Upper lobe of right lung (tissue), 1 donor: Measurements from ENCODE around the gene TOR4A. TPM values are rescaled to one million over a fixed set of nuclear protein-coding genes. Genes with fewer than 3 reads are reported as not detected.

ENCODE experiments used
- ATAC-seq: fragments of 200-7000 bp; cut with Tn5 transposase; one replicate; pipeline ENCODE4 v1.9.1; 2020; ENCODE audit warnings: mild to moderate bottlenecking, moderate library complexity
- DNase-seq: peaks from one replicate; pipeline ENCODE4 v3.0.0-alpha.2; 2020
- H3K27ac ChIP-seq: fragments of 200-600 bp; one replicate; pipeline ENCODE4 v1.8.0; 2022
- H3K27me3 ChIP-seq: fragments of 200-600 bp; one replicate; pipeline ENCODE4 v1.8.0; 2022; ENCODE audit warnings: mild to moderate bottlenecking
- H3K36me3 ChIP-seq: fragments of 200-600 bp; one replicate; pipeline ENCODE4 v1.8.0; 2022
- H3K4me1 ChIP-seq: fragments of 200-600 bp; one replicate; pipeline ENCODE4 v1.8.0; 2022
- H3K4me3 ChIP-seq: fragments of 200-600 bp; one replicate; pipeline ENCODE4 v1.8.0; 2022; ENCODE audit warnings: mild to moderate bottlenecking
- H3K9me3 ChIP-seq: fragments of 200-600 bp; one replicate; pipeline ENCODE4 v1.8.0; 2022
- CTCF ChIP-seq: fragments of 200-600 bp; IDR thresholded peaks from one replicate; pipeline ENCODE4 v1.8.0; 2022; ENCODE audit warnings: antibody characterized with exemption
- intact Hi-C: fragments of 100-400 bp; cut with DNase I; formaldehyde crosslinking; loops from one replicate; pipeline ENCODE4 v1.11.0; 2022
- total RNA-seq: library from RNA; stranded (reverse); fragmentation: NEBNext Ultra II Directional; extraction: Animal tissue kit (Norgen Biotek cat#: 25700); gene quantifications from one replicate; pipeline ENCODE4 v1.2.1, GENCODE V29; 2021
- donor health status: DM: no; HTN: yes; CAD: no; lungs with severe emphysema.

TOR4A gene
- total RNA-seq, 1 donor from 2014 or later = 27.4 TPM

DNA sequence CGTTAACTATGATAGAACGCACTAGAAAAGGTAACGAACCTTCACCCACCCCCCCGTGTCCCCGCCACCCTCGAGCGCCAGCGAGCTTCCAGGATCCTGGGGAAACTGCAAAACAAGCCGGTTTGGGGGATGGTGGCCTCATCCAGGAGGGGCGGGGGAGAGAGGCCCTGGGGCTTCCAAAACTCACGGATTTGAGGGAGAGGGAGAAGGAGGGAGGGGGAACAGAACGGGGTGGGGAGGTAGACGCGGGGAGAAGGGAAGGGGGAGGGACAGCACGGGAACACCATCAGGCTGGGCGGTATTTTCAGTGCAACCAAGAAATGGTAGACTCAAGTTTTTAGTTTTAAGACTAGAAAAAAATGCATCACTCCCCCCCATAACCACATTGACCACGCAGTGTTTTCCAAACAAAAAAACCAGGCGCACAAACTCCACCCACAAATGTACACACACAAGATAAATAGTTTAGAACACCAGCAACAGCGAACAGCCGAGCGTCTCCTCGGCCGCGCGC lies 23.1 kb downstream of the TOR4A start:
- ATAC-seq (no peak), DNase-seq (no peak)
- H3K4me3 ChIP-seq = peak overlapping the region; percentile 55
- peaks cover 42% of the 10 kb centered on the region for H3K4me1 ChIP-seq
- H3K36me3 ChIP-seq = no peaks in the 10 kb centered on the region
- TF ChIP-seq CTCF = no peak
- no peaks in the 10 kb centered on the region for H3K9me3 ChIP-seq
- intact Hi-C loops = no loop called here
- H3K27ac ChIP-seq = peak overlapping the region; percentile 32
- peaks cover 30% of the 10 kb centered on the region for H3K27me3 ChIP-seq

DNA sequence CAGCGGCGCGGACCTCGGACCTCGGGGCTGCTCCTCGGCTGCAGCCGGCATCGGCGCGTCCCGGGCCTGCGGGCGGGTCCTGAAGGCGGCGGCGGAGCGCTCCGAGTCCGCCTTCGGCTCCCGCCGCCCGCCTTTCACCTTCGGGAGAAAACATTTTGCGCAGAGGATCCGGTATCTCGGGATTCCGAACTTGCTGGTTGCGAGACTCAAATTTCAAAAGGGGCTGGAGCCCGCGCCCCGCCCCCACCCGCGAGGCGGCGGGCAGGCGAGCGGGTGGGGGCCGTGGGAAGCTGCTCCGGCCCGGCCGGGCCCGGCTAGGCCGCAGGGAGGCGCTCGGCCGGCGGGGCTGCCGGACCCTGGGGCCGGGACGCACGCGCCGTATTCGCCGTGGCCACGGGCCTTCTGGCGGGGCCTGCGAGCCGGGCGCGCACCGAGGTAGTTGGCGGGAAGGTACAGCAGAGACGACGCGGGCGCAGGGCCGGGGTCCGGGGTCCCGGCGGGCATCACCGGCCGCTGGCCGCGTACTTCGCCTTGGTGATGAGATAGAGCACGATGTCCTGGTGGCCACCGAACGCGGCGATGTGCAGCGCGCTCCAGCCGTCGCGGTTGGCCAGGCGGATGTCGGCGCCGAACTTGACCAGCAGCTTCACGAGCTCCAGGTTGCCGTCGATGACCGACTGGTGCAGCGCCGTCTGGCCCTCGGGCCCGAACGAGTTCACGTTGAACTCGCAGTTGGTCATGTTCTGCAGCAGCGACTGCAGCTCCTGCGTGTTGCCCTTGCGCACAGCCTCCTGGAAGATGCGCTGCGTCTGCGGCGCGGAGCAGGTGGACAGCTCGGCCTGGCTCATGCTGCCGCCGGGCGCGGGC lies 23.8 kb downstream of the TOR4A start:
- Histone ChIP-seq H3K4me1 (peaks cover 49% of the 10 kb centered on the region), H3K27ac (peak overlapping the region; percentile 60), H3K9me3 (no peaks in the 10 kb centered on the region), H3K27me3 (peaks cover 26% of the 10 kb centered on the region), H3K4me3 (peak overlapping the region; percentile 55), H3K36me3 (no peaks in the 10 kb centered on the region)
- ATAC-seq (peak; percentile 10), DNase-seq (peak; percentile 77)
- intact Hi-C loops = no loop called here
- no peak for TF ChIP-seq CTCF

- DNase-seq (peak; percentile 94), ATAC-seq (peak; percentile 75)
- intact Hi-C loops = no loop called here
- no peak for TF ChIP-seq CTCF
- Histone ChIP-seq H3K27ac (peak within 1 kb of the TSS; percentile 60), H3K4me1 (peaks cover 56% of the 10 kb centered on the region), H3K36me3 (no peaks in the 10 kb centered on the region), H3K9me3 (no peaks in the 10 kb centered on the region), H3K27me3 (peaks cover 19% of the 10 kb centered on the region), H3K4me3 (peak within 1 kb of the TSS; percentile 55)
Measured at GRCh38 chr9:137302118-137302448, 24.6 kb downstream of the TOR4A start, which contains the start of gene NRARP. NRARP (minus strand) TSS chr9:137302271; CDS start chr9:137301928, 343 bp downstream.

DNA sequence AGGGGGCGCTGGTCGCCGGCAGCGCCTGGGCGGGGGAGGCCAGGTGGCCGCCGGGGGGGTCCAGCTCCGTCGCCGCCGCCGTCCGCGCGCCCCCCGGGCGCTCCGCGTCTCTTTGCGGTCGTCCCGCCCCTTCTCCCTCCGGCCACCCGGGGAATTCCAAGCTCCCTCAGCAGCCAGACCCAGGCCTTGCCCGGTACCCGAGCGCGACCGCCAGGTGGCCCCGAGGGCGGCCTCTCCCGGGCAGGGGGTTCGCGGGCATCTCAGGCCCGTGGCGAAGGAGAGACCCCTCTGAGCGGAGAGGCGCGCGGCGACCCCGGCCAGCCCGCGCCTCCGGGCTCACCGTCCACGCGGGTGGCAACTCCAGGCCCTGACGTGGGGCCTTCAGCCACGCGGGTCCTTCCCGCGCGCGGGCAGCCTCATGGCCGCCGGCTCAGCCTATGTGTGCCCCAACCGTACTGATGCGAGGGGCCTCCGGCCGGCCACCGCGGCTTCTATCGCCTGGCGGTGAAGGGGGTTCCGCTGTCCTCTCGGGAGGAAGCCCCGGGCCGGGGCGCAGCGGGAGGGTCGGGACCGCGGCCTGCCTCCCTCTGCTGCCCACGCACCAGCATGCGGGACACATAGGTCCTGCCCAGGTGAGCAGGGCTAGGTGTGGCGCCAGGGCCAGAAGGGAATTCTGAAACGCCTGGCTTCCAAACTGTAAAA lies 25.1 kb downstream of the TOR4A start:
- Histone ChIP-seq H3K9me3 (no peaks in the 10 kb centered on the region), H3K27ac (peak overlapping the region; percentile 51), H3K4me3 (peak overlapping the region; percentile 49), H3K4me1 (peaks cover 61% of the 10 kb centered on the region), H3K36me3 (no peaks in the 10 kb centered on the region), H3K27me3 (peaks cover 14% of the 10 kb centered on the region)
- intact Hi-C loops = no loop called here
- ATAC-seq (peak; percentile 46), DNase-seq (no peak)
- TF ChIP-seq CTCF = peak; percentile 55

- no peaks in the 10 kb centered on the region for H3K36me3 ChIP-seq
- peaks cover 14% of the 10 kb centered on the region for H3K27me3 ChIP-seq
- H3K27ac ChIP-seq = peak overlapping the region; percentile 51
- no peak for TF ChIP-seq CTCF
- H3K9me3 ChIP-seq = no peaks in the 10 kb centered on the region
- peak overlapping the region; percentile 49 for H3K4me3 ChIP-seq
- intact Hi-C loops = no loop called here
- DNase-seq (peak; percentile 66), ATAC-seq (no peak)
- H3K4me1 ChIP-seq = peaks cover 61% of the 10 kb centered on the region
Measured at GRCh38 chr9:137303151-137303892, 25.8 kb downstream of the TOR4A start.
